CD4-positive, alpha-beta memory T cell (primary cell): ENCODE results near the gene TACC2. TPM values are rescaled to one million over a fixed set of nuclear protein-coding genes. Genes with fewer than 3 reads are reported as not detected.

ENCODE experiments used
- CTCF ChIA-PET: fragments of 350-600 bp; sonication (Branson Sonifier 250); formaldehyde crosslinking; loops from one replicate; lab custom pipeline; 2021; ENCODE audit warnings: inconsistent platforms; ENCODE audit not compliant: partially characterized antibody; lab: Charles Lee
- POLR2A ChIA-PET: fragments of 350-600 bp; sonication (Branson Sonifier 250); formaldehyde crosslinking; loops from one replicate; lab custom pipeline; 2021; ENCODE audit not compliant: partially characterized antibody; lab: Charles Lee
- DNase-seq, 5 donors: peaks; one replicate each; pipeline versions ENCODE4 v3.0.0 to v3.0.0-alpha.2; 2020 to 2022; ENCODE audit warnings: mixed read lengths in 1 of 5
- H3K27ac ChIP-seq: one replicate; pipeline ENCODE4 v1.7.0; 2013; ENCODE audit warnings: low read depth, low read length
- H3K27me3 ChIP-seq: 2 replicates; pipeline ENCODE4 v1.7.0; 2013; ENCODE audit warnings: mild to moderate bottlenecking, low read length, moderate library complexity; ENCODE audit not compliant: insufficient read depth
- H3K36me3 ChIP-seq: 2 replicates; pipeline ENCODE4 v1.7.0; 2013; ENCODE audit warnings: mild to moderate bottlenecking, low read length, moderate library complexity; ENCODE audit not compliant: insufficient read depth
- H3K4me1 ChIP-seq: 2 replicates; pipeline ENCODE4 v1.7.0; 2013; ENCODE audit warnings: mild to moderate bottlenecking, low read length, moderate library complexity; ENCODE audit not compliant: insufficient read depth
- H3K4me3 ChIP-seq, 2 donors: one replicate each; pipeline ENCODE4 v1.7.0; 2013; ENCODE audit warnings: low read length in 2 of 2, mild to moderate bottlenecking in 1 of 2
- H3K9me3 ChIP-seq, 2 donors: one replicate each; pipeline ENCODE4 v1.7.0; 2013; ENCODE audit warnings: low read length in 2 of 2, control low read depth in 1 of 2; ENCODE audit not compliant: control insufficient read depth in 1 of 2
- H3K27ac Mint-ChIP-seq, 7 donors: one replicate each; pipeline ENCODE4 v1.8.0; 2020 to 2021; ENCODE audit warnings: mixed read lengths in 7 of 7, mild to moderate bottlenecking in 6 of 7, inconsistent platforms in 3 of 7, moderate library complexity in 3 of 7
- H3K27me3 Mint-ChIP-seq, 2 donors: one replicate each; pipeline ENCODE4 v1.8.0; 2020 to 2021; ENCODE audit warnings: mixed read lengths in 2 of 2
- H3K36me3 Mint-ChIP-seq, 2 donors: one replicate each; pipeline ENCODE4 v1.8.0; 2020 to 2021; ENCODE audit warnings: mixed read lengths in 2 of 2, inconsistent platforms in 1 of 2, mild to moderate bottlenecking in 1 of 2
- H3K4me1 Mint-ChIP-seq, 4 donors: one replicate each; pipeline ENCODE4 v1.8.0; 2020 to 2021; ENCODE audit warnings: mixed read lengths in 4 of 4, mild to moderate bottlenecking in 1 of 4
- H3K4me3 Mint-ChIP-seq, 8 donors: one replicate each; pipeline ENCODE4 v1.8.0; 2020 to 2021; ENCODE audit warnings: mixed read lengths in 8 of 8, mild to moderate bottlenecking in 7 of 8, moderate library complexity in 6 of 8, inconsistent platforms in 3 of 8
- H3K9me3 Mint-ChIP-seq, 8 donors: one replicate each; pipeline ENCODE4 v1.8.0; 2020 to 2021; ENCODE audit warnings: mixed read lengths in 8 of 8, mild to moderate bottlenecking in 5 of 8, inconsistent platforms in 3 of 8, moderate library complexity in 1 of 8
- intact Hi-C: fragments of 100-400 bp; cut with micrococcal nuclease; formaldehyde crosslinking; loops from one replicate; pipeline ENCODE4 v1.15.1; 2023
- polyA plus RNA-seq, 2 donors: library from polyadenylated mRNA; unstranded; fragments of 300-500 nt; fragmentation: Illumina TruSeq; gene quantifications; one replicate each; pipeline ENCODE4 v1.2.3, GENCODE V29; 2021
- total RNA-seq, 2 experiments: library from RNA; stranded (reverse); gene quantifications; one replicate each; pipeline ENCODE4 v1.2.3, GENCODE V29; 2021

Gene TACC2
- total and polyA plus RNA-seq, 4 experiments from 2014 or later = not detected

DNA sequence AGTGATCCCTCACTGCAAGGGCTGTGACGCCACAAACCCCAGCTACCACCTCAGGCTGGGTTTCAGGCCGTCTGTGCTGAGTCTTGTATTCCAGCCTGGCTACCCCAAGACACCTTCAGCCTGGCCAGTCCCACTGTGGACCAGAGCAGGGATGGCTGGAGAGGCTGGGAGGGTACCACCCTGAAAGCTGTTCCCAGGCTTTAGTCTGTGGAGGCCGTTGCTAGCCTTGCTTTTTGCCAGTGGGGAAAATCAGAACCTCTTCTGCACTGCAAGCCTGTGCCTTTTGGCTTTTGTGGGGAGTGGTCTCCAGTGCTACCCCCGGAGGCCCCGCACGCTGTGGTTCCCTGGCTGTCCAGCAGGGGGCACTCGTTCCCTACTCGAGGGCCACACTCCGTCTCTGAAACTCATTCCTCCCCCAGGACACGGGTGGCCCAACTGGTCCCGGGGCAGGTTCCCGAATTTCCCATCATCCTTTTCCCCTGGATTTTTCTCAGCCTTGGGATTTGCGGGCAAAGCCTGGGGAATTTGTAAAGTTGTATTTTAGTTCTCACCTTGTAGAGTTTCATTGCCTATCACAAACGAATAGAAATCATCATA is 153.8 kb downstream of the TACC2 start:
- intact Hi-C loops = no loop called here
- Histone ChIP-seq H3K9me3 (no peaks in the 10 kb centered on the region), H3K4me1 (no peaks in the 10 kb centered on the region), H3K27me3 (no peaks in the 10 kb centered on the region), H3K27ac (no peak overlapping the region), H3K4me3 (no peak overlapping the region), H3K36me3 (no peaks in the 10 kb centered on the region)
- ChIA-PET POLR2A (no interaction called here), CTCF (interaction anchor here (0.8 to 1.5 kb wide), 2 partner anchors 11 to 423 kb away, joined by 3 to 5 read pairs; no protein-coding TSS in a partner anchor)
- peak in 1 of 5 donors; percentile 2 for DNase-seq
- Mint-ChIP-seq H3K36me3 (no peaks in the 10 kb centered on the region), H3K4me1 (no peaks in the 10 kb centered on the region), H3K4me3 (no peak overlapping the region), H3K27me3 (peaks cover 0 to 5% of the 10 kb centered on the region in 2 donors), H3K27ac (no peak overlapping the region), H3K9me3 (peaks cover 0 to 8% (median 3%) of the 10 kb centered on the region in 8 donors)

GRCh38 chr10:122143238-122143841 is 154.4 kb downstream of the TACC2 start:
- intact Hi-C loops = no loop called here
- no peaks in the 10 kb centered on the region for H3K4me1 ChIP-seq
- H3K4me3 ChIP-seq = no peak overlapping the region
- peaks cover 0 to 5% of the 10 kb centered on the region in 2 donors for H3K27me3 Mint-ChIP-seq
- no peak overlapping the region for H3K27ac ChIP-seq
- CTCF ChIA-PET = interaction anchor here (1.5 kb wide), 1 partner anchor 10 kb away, joined by 5 read pairs; no protein-coding TSS in a partner anchor
- no peaks in the 10 kb centered on the region for H3K36me3 Mint-ChIP-seq
- H3K9me3 ChIP-seq = no peaks in the 10 kb centered on the region
- no peaks in the 10 kb centered on the region for H3K36me3 ChIP-seq
- no peak overlapping the region for H3K4me3 Mint-ChIP-seq
- no peaks in the 10 kb centered on the region for H3K27me3 ChIP-seq
- no peak for DNase-seq
- H3K27ac Mint-ChIP-seq = no peak overlapping the region
- peaks cover 0 to 8% (median 3%) of the 10 kb centered on the region in 8 donors for H3K9me3 Mint-ChIP-seq
- POLR2A ChIA-PET = no interaction called here
- no peaks in the 10 kb centered on the region for H3K4me1 Mint-ChIP-seq

GRCh38 chr10:122144199-122144598 is 155.2 kb downstream of the TACC2 start:
- Mint-ChIP-seq H3K9me3 (peaks cover 0 to 8% (median 3%) of the 10 kb centered on the region in 8 donors), H3K27me3 (peaks cover 0 to 5% of the 10 kb centered on the region in 2 donors), H3K4me1 (no peaks in the 10 kb centered on the region), H3K4me3 (no peak overlapping the region), H3K27ac (no peak overlapping the region), H3K36me3 (no peaks in the 10 kb centered on the region)
- Histone ChIP-seq H3K4me1 (no peaks in the 10 kb centered on the region), H3K27me3 (no peaks in the 10 kb centered on the region), H3K9me3 (no peaks in the 10 kb centered on the region), H3K27ac (no peak overlapping the region), H3K36me3 (no peaks in the 10 kb centered on the region), H3K4me3 (no peak overlapping the region)
- ChIA-PET CTCF (no interaction called here), POLR2A (no interaction called here)
- no peak for DNase-seq
- intact Hi-C loops = no loop called here

DNA sequence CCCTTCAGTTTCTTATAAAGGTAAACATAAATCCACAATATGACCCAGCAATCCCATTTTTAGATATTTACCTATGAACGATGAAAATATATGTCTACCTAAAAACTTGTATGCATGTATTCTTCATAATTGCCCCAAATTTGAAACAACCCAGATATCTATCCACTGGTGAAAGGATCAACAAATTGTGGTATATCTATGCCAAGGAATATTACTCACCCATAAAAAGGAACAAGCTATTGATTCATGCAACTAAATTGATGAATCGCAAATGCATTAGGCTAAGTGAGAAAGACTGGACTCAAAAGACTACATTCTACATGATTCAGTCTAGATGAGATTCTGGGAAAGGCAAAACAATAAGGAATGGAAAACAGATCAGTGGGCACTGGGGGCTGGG is 156.2 kb downstream of the TACC2 start:
- Histone ChIP-seq H3K27me3 (no peaks in the 10 kb centered on the region), H3K9me3 (no peaks in the 10 kb centered on the region), H3K4me1 (no peaks in the 10 kb centered on the region), H3K27ac (no peak overlapping the region), H3K36me3 (no peaks in the 10 kb centered on the region), H3K4me3 (no peak overlapping the region)
- peaks cover 0 to 5% of the 10 kb centered on the region in 2 donors for H3K27me3 Mint-ChIP-seq
- peaks cover 0 to 8% (median 3%) of the 10 kb centered on the region in 8 donors for H3K9me3 Mint-ChIP-seq
- no peak overlapping the region for H3K4me3 Mint-ChIP-seq
- no peaks in the 10 kb centered on the region for H3K36me3 Mint-ChIP-seq
- no peaks in the 10 kb centered on the region for H3K4me1 Mint-ChIP-seq
- CTCF ChIA-PET = no interaction called here
- H3K27ac Mint-ChIP-seq = no peak overlapping the region
- intact Hi-C loops = no loop called here
- no peak for DNase-seq
- POLR2A ChIA-PET = no interaction called here

- CTCF ChIA-PET = interaction anchor here (0.6 to 0.7 kb wide), 2 partner anchors 17 to 46 kb away, joined by 3 read pairs; no protein-coding TSS in a partner anchor
- intact Hi-C loops = no loop called here
Measured at GRCh38 chr10:122147663-122148062, 158.7 kb downstream of the TACC2 start.

GRCh38 chr10:122148876-122149560 is 160.1 kb downstream of the TACC2 start:
- no peaks in the 10 kb centered on the region for H3K36me3 Mint-ChIP-seq
- no peaks in the 10 kb centered on the region for H3K4me1 ChIP-seq
- H3K9me3 ChIP-seq = no peaks in the 10 kb centered on the region
- no peaks in the 10 kb centered on the region for H3K27me3 ChIP-seq
- CTCF ChIA-PET = no interaction called here
- H3K4me1 Mint-ChIP-seq = no peaks in the 10 kb centered on the region
- no peak overlapping the region for H3K27ac ChIP-seq
- H3K4me3 ChIP-seq = no peak overlapping the region
- intact Hi-C loops = no loop called here
- DNase-seq = no peak
- no peaks in the 10 kb centered on the region for H3K36me3 ChIP-seq
- no peak overlapping the region for H3K4me3 Mint-ChIP-seq
- no peak overlapping the region for H3K27ac Mint-ChIP-seq
- peaks cover 0 to 8% (median 3%) of the 10 kb centered on the region in 8 donors for H3K9me3 Mint-ChIP-seq
- peaks cover 4% of the 10 kb centered on the region in 2 donors for H3K27me3 Mint-ChIP-seq
- POLR2A ChIA-PET = no interaction called here

More at GRCh38 chr10:122147663-122148062, 158.7 kb downstream of the TACC2 start:
- no peak overlapping the region for H3K27ac Mint-ChIP-seq
- POLR2A ChIA-PET = no interaction called here
- H3K27me3 Mint-ChIP-seq = peaks cover 4% of the 10 kb centered on the region in 2 donors
- Histone ChIP-seq H3K27me3 (no peaks in the 10 kb centered on the region), H3K27ac (no peak overlapping the region), H3K4me3 (no peak overlapping the region), H3K4me1 (no peaks in the 10 kb centered on the region), H3K36me3 (no peaks in the 10 kb centered on the region), H3K9me3 (no peaks in the 10 kb centered on the region)
- H3K4me3 Mint-ChIP-seq = no peak overlapping the region
- H3K4me1 Mint-ChIP-seq = no peaks in the 10 kb centered on the region
- no peak for DNase-seq
- H3K9me3 Mint-ChIP-seq = peaks cover 0 to 8% (median 3%) of the 10 kb centered on the region in 8 donors
- H3K36me3 Mint-ChIP-seq = no peaks in the 10 kb centered on the region
